DOHH2 (cell line): ENCODE measurements around the gene ALPL.

Experiments used
- H3F3A ChIP-seq: fragments of 200-600 bp; sonication (generic), shearing (Covaris generic); 2 replicates; pipeline ENCODE4 v1.6.0; 2016; ENCODE audit warnings: antibody characterized with exemption, mild to moderate bottlenecking; ENCODE audit not compliant: control insufficient read depth, insufficient read depth
- H3K27ac ChIP-seq: fragments of 200-600 bp; sonication (generic); 2 replicates; pipeline ENCODE4 v1.5.1; 2014; ENCODE audit warnings: low read depth, mild to moderate bottlenecking, low read length, moderate library complexity
- H3K27me3 ChIP-seq: fragments of 200-600 bp; sonication (generic); 2 replicates; pipeline ENCODE4 v1.6.1; 2014; ENCODE audit warnings: mild to moderate bottlenecking, low read length, mixed read lengths; ENCODE audit not compliant: control insufficient read depth
- H3K36me3 ChIP-seq: fragments of 200-600 bp; sonication (generic); 2 replicates; pipeline ENCODE4 v1.6.1; 2014; ENCODE audit warnings: mild to moderate bottlenecking, low read length, moderate library complexity, mixed read lengths; ENCODE audit not compliant: control insufficient read depth
- H3K4me1 ChIP-seq: fragments of 200-600 bp; sonication (generic); 2 replicates; pipeline ENCODE4 v1.6.1; 2014; ENCODE audit warnings: mild to moderate bottlenecking, low read length, mixed read lengths; ENCODE audit not compliant: control insufficient read depth
- H3K4me2 ChIP-seq: fragments of 200-600 bp; sonication (generic); 2 replicates; pipeline ENCODE4 v1.6.0; 2014; ENCODE audit warnings: mild to moderate bottlenecking, low read length, moderate library complexity
- H3K4me3 ChIP-seq: fragments of 200-600 bp; sonication (generic); 2 replicates; pipeline ENCODE4 v1.5.1; 2014; ENCODE audit warnings: mild to moderate bottlenecking, low read length, mixed read lengths
- H3K79me2 ChIP-seq: fragments of 200-600 bp; sonication (generic); 2 replicates; pipeline ENCODE4 v1.6.1; 2014; ENCODE audit warnings: mild to moderate bottlenecking, low read length, mixed read lengths; ENCODE audit not compliant: control insufficient read depth
- H3K9me2 ChIP-seq: fragments of 200-600 bp; sonication (generic); replicated peaks from 2 replicates; pipeline ENCODE4 v1.6.1; 2014; ENCODE audit warnings: mild to moderate bottlenecking, low read length, mixed read lengths; ENCODE audit not compliant: control insufficient read depth
- H3K9me3 ChIP-seq: fragments of 200-600 bp; sonication (generic); 2 replicates; pipeline ENCODE4 v1.6.1; 2014; ENCODE audit warnings: antibody characterized with exemption, low read length, mixed read lengths; ENCODE audit not compliant: control insufficient read depth, insufficient read depth
- H4K20me1 ChIP-seq: fragments of 200-600 bp; sonication (generic); 2 replicates; pipeline ENCODE4 v1.6.0; 2014; ENCODE audit warnings: low read depth, mild to moderate bottlenecking, antibody characterized with exemption, low read length, moderate library complexity; ENCODE audit not compliant: control insufficient read depth, insufficient read depth
- CTCF ChIP-seq: fragments of 200-600 bp; sonication (generic); IDR thresholded peaks from one replicate; pipeline ENCODE4 v1.5.1; 2014; ENCODE audit warnings: antibody characterized with exemption, mild to moderate bottlenecking, low read depth, low read length; ENCODE audit not compliant: poor library complexity, severe bottlenecking
- EZH2phosphoT487 ChIP-seq: fragments of 200-600 bp; sonication (generic); IDR thresholded peaks from 2 replicates; pipeline ENCODE4 v1.6.1; 2017; ENCODE audit warnings: borderline replicate concordance, mild to moderate bottlenecking, antibody characterized with exemption, low read length, moderate library complexity, mixed read lengths

The ALPL gene

GRCh38 chr1:21499283-21499950, 9.8 kb upstream of the ALPL start:
- Histone ChIP-seq H3F3A (no peaks in the 10 kb centered on the region), H3K4me3 (no peak overlapping the region), H3K9me2 (no peaks in the 10 kb centered on the region), H3K4me1 (no peaks in the 10 kb centered on the region), H3K27ac (no peak overlapping the region), H3K79me2 (no peaks in the 10 kb centered on the region), H3K27me3 (0 out of 2 replicates have a peak, but pooled peaks cover 7% of the 10 kb centered on the region), H3K36me3 (no peaks in the 10 kb centered on the region), H4K20me1 (no peaks in the 10 kb centered on the region), H3K4me2 (no peak overlapping the region), H3K9me3 (no peaks in the 10 kb centered on the region)
- TF ChIP-seq CTCF (no peak), EZH2phosphoT487 (no peak)

- Histone ChIP-seq H4K20me1 (no peaks in the 10 kb centered on the region), H3K4me1 (no peaks in the 10 kb centered on the region), H3K9me2 (no peaks in the 10 kb centered on the region), H3K36me3 (no peaks in the 10 kb centered on the region), H3K27me3 (peaks cover 17% of the 10 kb centered on the region), H3K9me3 (no peaks in the 10 kb centered on the region), H3F3A (no peaks in the 10 kb centered on the region), H3K79me2 (no peaks in the 10 kb centered on the region), H3K4me3 (no peak overlapping the region), H3K4me2 (no peak overlapping the region), H3K27ac (no peak overlapping the region)
- TF ChIP-seq CTCF = no peak
Measured at GRCh38 chr1:21503706-21504377, 5.4 kb upstream of the ALPL start.

GRCh38 chr1:21506804-21507203, 2.4 kb upstream of the ALPL start:
- Histone ChIP-seq H3K27me3 (peaks cover 41% of the 10 kb centered on the region), H3K4me1 (no peaks in the 10 kb centered on the region), H3K79me2 (no peaks in the 10 kb centered on the region), H3K4me3 (no peak overlapping the region), H3K9me3 (no peaks in the 10 kb centered on the region), H3K36me3 (no peaks in the 10 kb centered on the region), H3K9me2 (no peaks in the 10 kb centered on the region), H3K4me2 (no peak overlapping the region), H4K20me1 (no peaks in the 10 kb centered on the region), H3K27ac (no peak overlapping the region), H3F3A (no peaks in the 10 kb centered on the region)
- TF ChIP-seq EZH2phosphoT487 = no peak
- no peak for TF ChIP-seq CTCF
